DND-41 (cell line): ENCODE data around the gene EP400.

Experiments used
- ATAC-seq: fragments of 200-7000 bp; cut with Tn5 transposase; 3 replicates; pipeline ENCODE4 v1.9.1; 2021; ENCODE audit warnings: low read depth; ENCODE audit not compliant: insufficient read depth
- DNase-seq: peaks from one replicate; pipeline ENCODE4 v3.0.0-alpha.2; 2020
- H2AFZ ChIP-seq: 2 replicates; pipeline ENCODE4 v1.6.0; 2012; ENCODE audit warnings: low read depth, low read length
- H3K27ac ChIP-seq: 2 replicates; pipeline ENCODE4 v1.5.1; 2012; ENCODE audit warnings: low read length, inconsistent platforms
- H3K27me3 ChIP-seq: fragments of 200-600 bp; sonication (generic); 2 replicates; pipeline ENCODE4 v1.6.0; 2012; ENCODE audit warnings: low read length, mild to moderate bottlenecking, inconsistent platforms; ENCODE audit not compliant: insufficient read depth, poor library complexity
- H3K36me3 ChIP-seq: 2 replicates; pipeline ENCODE4 v1.5.1; 2012; ENCODE audit warnings: low read length, inconsistent platforms; ENCODE audit not compliant: insufficient read depth
- H3K4me1 ChIP-seq: 2 replicates; pipeline ENCODE4 v1.5.1; 2012; ENCODE audit warnings: mild to moderate bottlenecking, low read length; ENCODE audit not compliant: insufficient read depth
- H3K4me2 ChIP-seq: 2 replicates; pipeline ENCODE4 v1.6.0; 2012; ENCODE audit warnings: mild to moderate bottlenecking, moderate library complexity, low read length, inconsistent platforms; ENCODE audit not compliant: insufficient read depth
- H3K4me3 ChIP-seq, 2 experiments: fragments of 200-600 bp in 1 of 2; shearing (Covaris generic) in 1 of 2; 2 replicates each; pipeline ENCODE4 v1.5.1; 2012 to 2016; ENCODE audit warnings: inconsistent platforms in 2 of 2, low read length in 2 of 2, mild to moderate bottlenecking in 2 of 2, low read depth in 1 of 2, moderate library complexity in 1 of 2
- H3K79me2 ChIP-seq: 2 replicates; pipeline ENCODE4 v1.6.0; 2012; ENCODE audit warnings: low read length, inconsistent platforms; ENCODE audit not compliant: insufficient read depth
- H3K9ac ChIP-seq: 2 replicates; pipeline ENCODE4 v1.6.0; 2012; ENCODE audit warnings: low read depth, mild to moderate bottlenecking, inconsistent platforms, low read length, moderate library complexity
- H3K9me3 ChIP-seq: 2 replicates; pipeline ENCODE4 v1.5.1; 2012; ENCODE audit warnings: low read length, moderate library complexity, mild to moderate bottlenecking, inconsistent platforms; ENCODE audit not compliant: insufficient read depth, severe bottlenecking
- H4K20me1 ChIP-seq: 2 replicates; pipeline ENCODE4 v1.6.0; 2012; ENCODE audit warnings: low read length; ENCODE audit not compliant: insufficient read depth
- CTCF ChIP-seq: IDR thresholded peaks from 2 replicates; pipeline ENCODE4 v1.5.1; 2012; ENCODE audit warnings: borderline replicate concordance, low read length, moderate library complexity, mild to moderate bottlenecking; ENCODE audit not compliant: poor library complexity, severe bottlenecking; ENCODE audit errors: extremely low read depth
- EZH2 ChIP-seq: IDR thresholded peaks from 3 replicates; pipeline ENCODE4 v1.6.1; 2012; ENCODE audit warnings: borderline replicate concordance, low read depth, mild to moderate bottlenecking, moderate library complexity, low read length, inconsistent platforms; ENCODE audit not compliant: severe bottlenecking

The EP400 gene

GRCh38 chr12:132071040-132071810, 121.5 kb downstream of the EP400 start:
- no peak overlapping the region for H3K9ac ChIP-seq
- H2AFZ ChIP-seq: no peak overlapping the region
- ATAC-seq (no peak), DNase-seq (no peak)
- H3K4me2 ChIP-seq: no peak overlapping the region
- H3K9me3 ChIP-seq: no peaks in the 10 kb centered on the region
- H3K27me3 ChIP-seq: no peaks in the 10 kb centered on the region
- H3K4me3 ChIP-seq: no peak overlapping the region
- H3K79me2 ChIP-seq: peaks cover 3% of the 10 kb centered on the region; the same call in 1 of the 2 replicates
- TF ChIP-seq CTCF (no peak), EZH2 (no peak)
- peaks cover 73% of the 10 kb centered on the region for H3K36me3 ChIP-seq
- 0 out of 2 replicates have a peak overlapping the region, but pooled peaks have one; percentile 28 for H3K27ac ChIP-seq
- peaks cover 13% of the 10 kb centered on the region for H3K4me1 ChIP-seq
- H4K20me1 ChIP-seq: no peaks in the 10 kb centered on the region

GRCh38 chr12:132071830-132072384, 122.2 kb downstream of the EP400 start:
- Histone ChIP-seq H3K27ac (no peak overlapping the region), H3K36me3 (peaks cover 76% of the 10 kb centered on the region), H2AFZ (no peak overlapping the region), H3K9ac (no peak overlapping the region), H3K4me3 (no peak overlapping the region), H4K20me1 (no peaks in the 10 kb centered on the region), H3K4me2 (no peak overlapping the region), H3K27me3 (no peaks in the 10 kb centered on the region), H3K9me3 (no peaks in the 10 kb centered on the region), H3K79me2 (peaks cover 3% of the 10 kb centered on the region; the same call in 1 of the 2 replicates), H3K4me1 (peaks cover 6% of the 10 kb centered on the region)
- DNase-seq (no peak), ATAC-seq (no peak)
- TF ChIP-seq EZH2 (no peak), CTCF (no peak)

GRCh38 chr12:132074216-132074615, 124.5 kb downstream of the EP400 start:
- ATAC-seq (no peak), DNase-seq (no peak)
- H3K9ac ChIP-seq: no peak overlapping the region
- H3K4me1 ChIP-seq: no peaks in the 10 kb centered on the region
- no peaks in the 10 kb centered on the region for H3K79me2 ChIP-seq
- no peaks in the 10 kb centered on the region for H3K27me3 ChIP-seq
- no peak overlapping the region for H3K4me2 ChIP-seq
- H3K9me3 ChIP-seq: no peaks in the 10 kb centered on the region
- no peak overlapping the region for H3K4me3 ChIP-seq
- H4K20me1 ChIP-seq: no peaks in the 10 kb centered on the region
- TF ChIP-seq CTCF (no peak), EZH2 (no peak)
- no peak overlapping the region for H2AFZ ChIP-seq
- no peak overlapping the region for H3K27ac ChIP-seq
- H3K36me3 ChIP-seq: peaks cover 75% of the 10 kb centered on the region
